Hepatocyte (in vitro differentiated cells): ENCODE measurements around the gene SDR42E1.

Experiments
- EZH2phosphoT487 ChIP-seq: fragments of 200-600 bp; sonication (generic); IDR thresholded peaks from one replicate; pipeline ENCODE4 v1.6.1; 2018; ENCODE audit warnings: antibody characterized with exemption, mild to moderate bottlenecking, low read depth, moderate library complexity; ENCODE audit not compliant: unreplicated experiment, severe bottlenecking
- TF ChIP-seq, protein P1 (sequence below): fragments of 200-600 bp; sonication (generic); IDR thresholded peaks from 2 replicates; pipeline ENCODE4 v1.5.1; 2016; ENCODE audit warnings: antibody characterized with exemption, mild to moderate bottlenecking; ENCODE audit not compliant: poor library complexity

GRCh38 chr16:81973737-81974136, 37.5 kb downstream of the SDR42E1 start:
- TF ChIP-seq, protein P1, sequence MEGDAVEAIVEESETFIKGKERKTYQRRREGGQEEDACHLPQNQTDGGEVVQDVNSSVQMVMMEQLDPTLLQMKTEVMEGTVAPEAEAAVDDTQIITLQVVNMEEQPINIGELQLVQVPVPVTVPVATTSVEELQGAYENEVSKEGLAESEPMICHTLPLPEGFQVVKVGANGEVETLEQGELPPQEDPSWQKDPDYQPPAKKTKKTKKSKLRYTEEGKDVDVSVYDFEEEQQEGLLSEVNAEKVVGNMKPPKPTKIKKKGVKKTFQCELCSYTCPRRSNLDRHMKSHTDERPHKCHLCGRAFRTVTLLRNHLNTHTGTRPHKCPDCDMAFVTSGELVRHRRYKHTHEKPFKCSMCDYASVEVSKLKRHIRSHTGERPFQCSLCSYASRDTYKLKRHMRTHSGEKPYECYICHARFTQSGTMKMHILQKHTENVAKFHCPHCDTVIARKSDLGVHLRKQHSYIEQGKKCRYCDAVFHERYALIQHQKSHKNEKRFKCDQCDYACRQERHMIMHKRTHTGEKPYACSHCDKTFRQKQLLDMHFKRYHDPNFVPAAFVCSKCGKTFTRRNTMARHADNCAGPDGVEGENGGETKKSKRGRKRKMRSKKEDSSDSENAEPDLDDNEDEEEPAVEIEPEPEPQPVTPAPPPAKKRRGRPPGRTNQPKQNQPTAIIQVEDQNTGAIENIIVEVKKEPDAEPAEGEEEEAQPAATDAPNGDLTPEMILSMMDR: no peak
- no peak for TF ChIP-seq EZH2phosphoT487
